Vagina (tissue), 2 donors: ENCODE measurements around the gene TSPEAR.

Experiments used
- POLR2A ChIP-seq, 2 donors: fragments of 450-650 bp; IDR thresholded peaks; one replicate each; pipeline ENCODE4 v1.6.1; 2017; ENCODE audit warnings: antibody characterized with exemption in 2 of 2, mild to moderate bottlenecking in 2 of 2, moderate library complexity in 2 of 2
- TF ChIP-seq, protein P1 (sequence below), 3 experiments: fragments of 450-650 bp in 2 of 3; fragments of 200-600 bp in 1 of 3; sonication (generic) in 1 of 3; IDR thresholded peaks; one replicate each; pipeline ENCODE4 v1.5.1; 2017 to 2019; ENCODE audit warnings: antibody characterized with exemption in 3 of 3, mild to moderate bottlenecking in 2 of 3, moderate library complexity in 2 of 3

DNA sequence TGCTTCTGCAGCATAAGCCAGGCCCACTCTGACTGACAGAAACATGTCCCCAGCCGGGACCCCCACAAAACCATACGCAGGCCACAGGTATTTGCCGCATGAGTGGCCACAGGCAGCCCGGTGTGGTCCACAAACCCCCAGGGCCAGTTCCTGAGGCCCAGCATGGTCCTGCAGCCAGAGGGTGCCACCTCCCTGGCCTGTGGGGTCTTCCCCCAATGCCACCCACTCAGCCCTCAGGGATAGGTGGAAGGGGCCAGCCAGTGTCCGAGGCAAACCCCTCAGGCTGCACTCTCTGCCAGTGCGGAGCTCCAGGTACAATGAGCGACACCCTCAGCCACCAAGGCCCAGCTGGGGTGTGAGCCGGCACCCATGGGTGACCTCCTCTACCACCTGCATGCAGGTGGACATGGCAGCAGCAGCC lies 46.8 kb upstream of the TSPEAR start:
- TF ChIP-seq POLR2A (IDR thresholded peaks at IDR 0.05) = no peak
- TF ChIP-seq, protein P1, sequence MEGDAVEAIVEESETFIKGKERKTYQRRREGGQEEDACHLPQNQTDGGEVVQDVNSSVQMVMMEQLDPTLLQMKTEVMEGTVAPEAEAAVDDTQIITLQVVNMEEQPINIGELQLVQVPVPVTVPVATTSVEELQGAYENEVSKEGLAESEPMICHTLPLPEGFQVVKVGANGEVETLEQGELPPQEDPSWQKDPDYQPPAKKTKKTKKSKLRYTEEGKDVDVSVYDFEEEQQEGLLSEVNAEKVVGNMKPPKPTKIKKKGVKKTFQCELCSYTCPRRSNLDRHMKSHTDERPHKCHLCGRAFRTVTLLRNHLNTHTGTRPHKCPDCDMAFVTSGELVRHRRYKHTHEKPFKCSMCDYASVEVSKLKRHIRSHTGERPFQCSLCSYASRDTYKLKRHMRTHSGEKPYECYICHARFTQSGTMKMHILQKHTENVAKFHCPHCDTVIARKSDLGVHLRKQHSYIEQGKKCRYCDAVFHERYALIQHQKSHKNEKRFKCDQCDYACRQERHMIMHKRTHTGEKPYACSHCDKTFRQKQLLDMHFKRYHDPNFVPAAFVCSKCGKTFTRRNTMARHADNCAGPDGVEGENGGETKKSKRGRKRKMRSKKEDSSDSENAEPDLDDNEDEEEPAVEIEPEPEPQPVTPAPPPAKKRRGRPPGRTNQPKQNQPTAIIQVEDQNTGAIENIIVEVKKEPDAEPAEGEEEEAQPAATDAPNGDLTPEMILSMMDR (IDR thresholded peaks at IDR 0.05) = no peak
